Activated naive CD8-positive, alpha-beta T cell treated with anti-CD3 and anti-CD28 coated beads, Interleukin-2, amount 10 ng/mL, durations not matched to agents 7 days and 5 days (primary cell): Measurements from ENCODE around the gene MZT2B. TPM values are rescaled to one million over a fixed set of nuclear protein-coding genes. Genes with fewer than 3 reads are reported as not detected.
"Not testable (repeated sequence)": the region's sequence is repeated elsewhere in the genome, so short reads cannot be mapped to it uniquely, and the experiment has no call there.

Experiments used
- ATAC-seq: fragments of 150-1000 bp; cut with Tn5 transposase; one replicate; pipeline ENCODE4 v1.10.0; 2021; ENCODE audit warnings: low read depth, moderate library complexity
- POLR2A ChIA-PET: fragments of 350-600 bp; sonication (Branson Sonifier 250); formaldehyde crosslinking; loops from one replicate; lab custom pipeline; 2021; ENCODE audit warnings: antibody characterized with exemption; lab: Charles Lee
- DNase-seq: peaks from one replicate; pipeline ENCODE4 v3.0.0; 2021
- H3K27ac Mint-ChIP-seq: one replicate; pipeline ENCODE4 v1.8.0; 2022; ENCODE audit warnings: mild to moderate bottlenecking, mixed read lengths
- H3K27me3 Mint-ChIP-seq: one replicate; pipeline ENCODE4 v1.8.0; 2022; ENCODE audit warnings: mild to moderate bottlenecking, moderate library complexity, mixed read lengths
- H3K36me3 Mint-ChIP-seq: one replicate; pipeline ENCODE4 v1.8.0; 2021; ENCODE audit warnings: mild to moderate bottlenecking, mixed read lengths
- H3K4me1 Mint-ChIP-seq: one replicate; pipeline ENCODE4 v1.8.0; 2021; ENCODE audit warnings: mixed read lengths
- H3K4me3 Mint-ChIP-seq: one replicate; pipeline ENCODE4 v1.8.0; 2022; ENCODE audit warnings: mild to moderate bottlenecking, moderate library complexity, mixed read lengths
- H3K9me3 Mint-ChIP-seq: one replicate; pipeline ENCODE4 v1.8.0; 2021; ENCODE audit warnings: mixed read lengths
- total RNA-seq, 2 experiments: library from RNA; stranded (reverse); gene quantifications; one replicate each; pipeline ENCODE4 v1.2.3, GENCODE V29; 2021

MZT2B gene, protein sequence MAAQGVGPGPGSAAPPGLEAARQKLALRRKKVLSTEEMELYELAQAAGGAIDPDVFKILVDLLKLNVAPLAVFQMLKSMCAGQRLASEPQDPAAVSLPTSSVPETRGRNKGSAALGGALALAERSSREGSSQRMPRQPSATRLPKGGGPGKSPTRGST
- 100 to 1,000 TPM; 400 to 434 TPM for total RNA-seq

DNA sequence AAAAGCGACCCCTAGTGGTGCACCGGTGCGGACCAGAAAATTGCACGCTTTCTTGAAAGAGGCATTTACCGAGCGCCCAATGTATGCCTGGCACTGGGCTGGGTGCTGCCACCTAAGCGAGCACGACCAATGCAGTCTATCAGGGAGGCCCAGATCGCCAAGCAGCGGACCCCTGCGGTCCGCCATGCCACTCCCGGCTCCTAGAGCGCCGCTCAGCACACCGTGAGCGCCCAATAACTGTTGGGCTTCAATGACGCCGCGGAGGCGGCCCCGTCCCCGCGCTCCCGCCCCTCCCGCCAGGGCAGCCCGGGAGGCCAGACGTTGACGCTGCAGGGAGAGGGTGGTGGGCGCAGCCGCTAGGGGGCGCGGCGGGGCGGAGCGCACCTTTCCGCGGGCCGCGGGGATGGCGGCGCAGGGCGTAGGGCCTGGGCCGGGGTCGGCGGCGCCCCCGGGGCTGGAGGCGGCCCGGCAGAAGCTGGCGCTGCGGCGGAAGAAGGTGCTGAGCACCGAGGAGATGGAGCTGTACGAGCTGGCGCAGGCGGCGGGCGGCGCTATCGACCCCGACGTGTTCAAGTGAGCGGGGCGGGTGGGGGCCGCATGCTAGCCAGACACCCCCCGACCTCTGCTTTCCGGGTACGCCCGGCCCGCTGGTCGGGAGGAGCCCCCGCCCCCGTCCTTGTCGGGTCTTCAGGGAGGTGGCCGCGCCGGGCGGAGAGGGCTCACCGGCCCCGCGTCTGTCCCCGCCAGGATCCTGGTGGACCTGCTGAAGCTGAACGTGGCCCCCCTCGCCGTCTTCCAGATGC lies at the start of gene MZT2B:
Gene MZT2B (plus strand): TSS at position 383 of the 803 bp plus-strand sequence. CDS start 21 bp downstream, at position 404.
- Mint-ChIP-seq H3K27ac (peak within 1 kb of the TSS; percentile 93), H3K4me1 (peaks cover 13% of the 10 kb centered on the region), H3K4me3 (peak within 1 kb of the TSS; percentile 93)
- ATAC-seq, result peak; percentile 88
- not testable (repeated sequence) for H3K9me3 Mint-ChIP-seq, H3K27me3 Mint-ChIP-seq, H3K36me3 Mint-ChIP-seq
- POLR2A ChIA-PET, result interaction anchor here (0.8 to 4.4 kb wide), 3 partner anchors 12 to 160 kb away, joined by 3 to 38 read pairs (median 26); partner anchors contain the start of gene IMP4
- DNase-seq, result peak; percentile 96

GRCh38 chr2:130135692-130136541 lies 46.1 kb upstream of the MZT2B start:
- Mint-ChIP-seq H3K4me3 (no peak overlapping the region), H3K4me1 (no peaks in the 10 kb centered on the region), H3K27ac (no peak overlapping the region), H3K36me3 (no peaks in the 10 kb centered on the region), H3K27me3 (peaks cover 5% of the 10 kb centered on the region), H3K9me3 (no peaks in the 10 kb centered on the region)
- POLR2A ChIA-PET, result no interaction called here
- no peak for ATAC-seq
- DNase-seq, result no peak

DNA sequence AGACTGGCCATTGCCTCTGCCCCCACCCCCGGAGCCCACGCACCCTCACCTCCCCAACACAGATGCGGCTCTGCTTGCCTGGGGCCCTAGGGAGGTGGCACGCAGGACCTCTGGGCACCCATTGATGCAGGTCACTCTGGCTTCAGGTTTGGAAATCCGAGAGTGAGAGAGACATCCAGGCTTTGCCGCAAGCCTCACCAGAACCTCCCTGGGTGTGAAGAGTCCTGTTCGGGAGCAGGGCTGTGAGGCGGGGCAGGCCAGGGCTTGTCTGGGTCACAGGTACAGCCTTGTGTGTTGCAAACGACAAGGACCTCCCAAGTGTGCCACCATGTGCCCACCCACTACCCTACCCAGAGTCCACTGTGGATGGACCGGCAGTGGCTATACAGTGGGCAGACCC lies 45.5 kb upstream of the MZT2B start:
- H3K4me1 Mint-ChIP-seq, H3K36me3 Mint-ChIP-seq, POLR2A ChIA-PET, ATAC-seq, H3K9me3 Mint-ChIP-seq, H3K4me3 Mint-ChIP-seq, H3K27ac Mint-ChIP-seq, DNase-seq, H3K27me3 Mint-ChIP-seq: not testable (repeated sequence)

- H3K36me3 Mint-ChIP-seq, H3K27ac Mint-ChIP-seq, H3K27me3 Mint-ChIP-seq, ATAC-seq, H3K9me3 Mint-ChIP-seq, DNase-seq, H3K4me3 Mint-ChIP-seq, H3K4me1 Mint-ChIP-seq, POLR2A ChIA-PET: not testable (repeated sequence)
These were observed 44.9 kb upstream of the MZT2B start for GRCh38 chr2:130137118-130137517.

DNA sequence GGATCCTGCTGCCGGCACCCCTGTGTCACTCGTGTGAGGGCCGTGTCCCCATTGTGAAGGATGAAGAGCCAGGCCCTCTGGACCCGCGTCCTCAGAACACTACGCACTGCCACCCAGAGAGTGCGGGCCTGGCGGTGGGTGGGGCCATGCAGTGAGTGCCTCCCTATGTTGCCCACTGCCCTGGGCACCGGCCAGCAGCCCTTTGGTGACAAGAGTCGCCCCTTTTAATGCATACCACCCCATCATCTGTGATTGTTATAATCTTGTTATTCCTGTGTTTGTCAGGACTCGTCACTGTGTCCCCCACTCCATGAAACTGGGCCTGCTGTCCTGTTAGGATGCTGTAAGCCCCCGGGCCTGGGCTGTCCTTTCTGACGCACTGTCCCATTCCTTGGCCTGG lies 43.7 kb upstream of the MZT2B start:
- ATAC-seq, POLR2A ChIA-PET, H3K9me3 Mint-ChIP-seq, H3K4me3 Mint-ChIP-seq, H3K4me1 Mint-ChIP-seq, H3K27ac Mint-ChIP-seq, H3K27me3 Mint-ChIP-seq, DNase-seq, H3K36me3 Mint-ChIP-seq: not testable (repeated sequence)

GRCh38 chr2:130138841-130139251 lies 43.2 kb upstream of the MZT2B start:
- POLR2A ChIA-PET, DNase-seq, H3K4me3 Mint-ChIP-seq, H3K9me3 Mint-ChIP-seq, ATAC-seq, H3K27ac Mint-ChIP-seq, H3K4me1 Mint-ChIP-seq, H3K27me3 Mint-ChIP-seq, H3K36me3 Mint-ChIP-seq: not testable (repeated sequence)

DNA sequence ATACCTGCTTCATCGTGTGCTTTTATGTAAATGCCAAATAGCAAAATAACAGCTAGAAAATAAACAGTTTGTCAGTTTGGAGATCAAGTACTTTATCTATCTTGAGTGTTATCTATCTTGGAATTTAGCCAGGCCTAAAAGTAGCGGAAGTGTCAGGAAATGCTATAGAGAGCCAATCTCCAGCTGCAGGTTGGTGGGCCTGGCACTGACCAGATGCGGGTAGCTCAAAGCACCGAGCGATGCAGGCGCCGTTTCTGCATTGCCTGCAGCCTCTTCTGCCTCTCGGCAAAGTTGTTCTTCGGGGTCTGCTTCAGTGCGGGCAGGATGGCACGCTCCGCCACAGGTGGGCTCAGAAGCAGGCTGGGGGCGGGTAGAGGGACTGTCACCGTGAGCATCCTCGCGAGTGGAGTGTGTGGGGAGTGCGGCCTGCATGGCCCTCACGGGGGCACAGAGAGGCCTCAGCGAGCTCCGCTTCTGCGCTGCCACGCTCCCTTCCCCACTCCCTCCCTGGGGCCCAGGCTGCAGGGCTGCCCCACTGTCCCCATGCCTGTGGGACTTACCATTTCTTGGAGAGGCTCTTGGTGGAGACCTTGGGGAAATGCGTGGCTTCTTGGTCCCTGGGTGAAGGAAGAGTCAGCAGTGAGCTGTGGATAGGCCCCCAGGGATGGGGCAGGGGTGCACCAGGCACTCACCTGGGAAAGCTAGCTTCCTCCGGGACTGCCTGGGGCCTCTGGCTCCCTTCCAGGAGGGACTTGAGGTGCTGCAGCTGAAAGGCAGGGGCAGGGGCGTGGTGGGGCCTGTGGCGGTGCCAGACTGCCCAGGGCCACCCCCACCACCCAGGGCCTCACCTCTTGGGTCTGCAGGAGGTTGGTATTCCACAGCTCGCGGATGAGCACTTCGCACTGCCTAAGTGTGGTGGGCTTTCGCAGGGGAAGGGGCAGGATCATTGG lies 42.5 kb upstream of the MZT2B start:
- H3K4me1 Mint-ChIP-seq, H3K9me3 Mint-ChIP-seq, DNase-seq, H3K4me3 Mint-ChIP-seq, H3K27me3 Mint-ChIP-seq, H3K36me3 Mint-ChIP-seq, POLR2A ChIA-PET, H3K27ac Mint-ChIP-seq, ATAC-seq: not testable (repeated sequence)

- H3K27me3 Mint-ChIP-seq, H3K4me3 Mint-ChIP-seq: not testable (repeated sequence)
These were observed 41.5 kb upstream of the MZT2B start for GRCh38 chr2:130140516-130140915.

DNA sequence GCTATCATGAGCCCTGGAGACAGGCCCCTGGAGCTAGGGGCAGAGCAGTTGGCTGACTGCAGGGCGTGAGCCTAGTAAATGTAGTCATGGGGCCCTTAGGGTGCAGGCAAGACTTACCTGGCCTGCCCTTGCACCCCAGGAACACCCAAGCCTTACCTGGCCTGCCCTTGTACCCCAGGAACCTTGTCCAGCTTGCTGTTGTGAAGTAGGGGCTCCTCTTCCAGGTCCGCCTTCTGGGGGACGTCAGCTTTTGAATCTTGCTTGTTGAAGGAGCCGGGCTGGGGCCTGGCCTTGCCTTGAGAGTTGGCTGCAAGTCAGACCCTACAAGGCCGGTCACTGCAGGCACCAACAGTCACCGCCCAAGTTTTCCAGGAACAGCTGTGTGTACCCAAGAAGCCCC lies 41.1 kb upstream of the MZT2B start:
- H3K4me1 Mint-ChIP-seq, H3K36me3 Mint-ChIP-seq, POLR2A ChIA-PET, DNase-seq, H3K27me3 Mint-ChIP-seq, H3K4me3 Mint-ChIP-seq, ATAC-seq, H3K9me3 Mint-ChIP-seq, H3K27ac Mint-ChIP-seq: not testable (repeated sequence)

More at GRCh38 chr2:130140516-130140915, 41.5 kb upstream of the MZT2B start:
- H3K36me3 Mint-ChIP-seq, DNase-seq, H3K4me1 Mint-ChIP-seq, H3K9me3 Mint-ChIP-seq, ATAC-seq, H3K27ac Mint-ChIP-seq, POLR2A ChIA-PET: not testable (repeated sequence)

- not testable (repeated sequence) for H3K4me3 Mint-ChIP-seq
These were observed 40.3 kb upstream of the MZT2B start for GRCh38 chr2:130141645-130142370.

DNA sequence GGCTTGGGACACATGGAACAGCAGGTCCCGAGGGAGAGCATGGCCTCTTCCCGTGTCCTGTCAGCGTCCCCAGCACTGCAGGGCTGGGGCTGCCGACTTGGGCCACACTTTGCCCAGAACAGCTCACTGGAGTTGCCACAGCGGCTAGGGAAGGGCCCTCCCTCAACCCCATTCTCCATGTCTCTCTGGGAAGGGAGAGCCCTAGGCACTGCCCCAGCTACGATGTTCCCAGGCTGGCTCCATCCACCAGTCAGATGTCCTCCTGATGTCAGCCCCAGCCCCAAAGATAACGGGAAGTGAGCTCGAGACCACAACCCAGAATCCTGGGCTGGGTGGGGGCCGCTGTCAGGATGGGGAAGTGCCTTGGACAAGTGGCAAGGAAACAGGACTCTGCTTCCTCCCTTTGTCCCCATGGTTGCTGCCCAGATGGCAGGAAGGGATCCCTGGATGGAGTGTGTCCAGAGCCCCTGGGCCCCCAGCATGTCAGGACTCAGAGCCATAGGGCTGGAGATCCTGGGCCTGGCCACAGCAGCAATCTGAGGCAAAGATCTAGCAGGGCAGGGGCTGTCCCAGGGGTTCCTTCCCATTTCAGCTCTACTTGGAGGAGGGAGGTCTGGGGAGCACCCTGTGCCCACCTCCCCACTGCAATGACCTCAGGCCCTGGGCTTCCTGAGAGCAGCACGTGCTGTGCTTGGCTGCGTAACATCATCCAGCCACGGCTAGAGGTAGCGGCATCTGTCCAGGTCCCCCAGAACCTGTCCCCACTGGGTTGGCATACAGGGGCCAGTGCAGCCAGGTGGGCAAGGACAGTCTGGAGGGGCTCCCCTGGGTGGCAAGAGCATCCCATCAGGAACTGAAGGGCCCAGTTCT lies 39.4 kb upstream of the MZT2B start:
- H3K4me1 Mint-ChIP-seq, H3K27ac Mint-ChIP-seq, H3K27me3 Mint-ChIP-seq, H3K4me3 Mint-ChIP-seq, H3K36me3 Mint-ChIP-seq, H3K9me3 Mint-ChIP-seq, DNase-seq, POLR2A ChIA-PET, ATAC-seq: not testable (repeated sequence)

More at GRCh38 chr2:130141645-130142370, 40.3 kb upstream of the MZT2B start:
- ATAC-seq, POLR2A ChIA-PET, H3K4me1 Mint-ChIP-seq, H3K36me3 Mint-ChIP-seq, H3K27ac Mint-ChIP-seq, DNase-seq, H3K9me3 Mint-ChIP-seq, H3K27me3 Mint-ChIP-seq: not testable (repeated sequence)
